Measurements from ENCODE around the gene NRG3.

DNA sequence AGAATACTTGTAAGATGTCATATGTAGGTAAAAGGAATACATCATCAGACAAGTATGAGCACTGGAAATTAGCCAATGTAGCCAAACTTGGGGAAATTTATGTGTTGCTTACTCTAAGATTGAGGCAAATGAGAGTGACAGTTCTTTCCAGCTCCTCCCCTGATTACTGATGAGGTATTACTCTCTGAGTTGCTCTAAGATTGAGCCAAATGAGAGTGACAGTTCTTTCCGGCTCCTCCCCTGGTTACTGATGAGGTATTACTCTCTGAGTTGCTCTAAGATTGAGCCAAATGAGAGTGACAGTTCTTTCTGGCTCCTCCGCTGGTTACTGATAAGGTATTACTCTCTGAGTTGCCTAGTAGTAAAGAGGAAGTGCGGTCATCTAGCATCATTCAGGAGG, 435.8 kb downstream of the NRG3 start:
- TF ChIP-seq, protein P1, sequence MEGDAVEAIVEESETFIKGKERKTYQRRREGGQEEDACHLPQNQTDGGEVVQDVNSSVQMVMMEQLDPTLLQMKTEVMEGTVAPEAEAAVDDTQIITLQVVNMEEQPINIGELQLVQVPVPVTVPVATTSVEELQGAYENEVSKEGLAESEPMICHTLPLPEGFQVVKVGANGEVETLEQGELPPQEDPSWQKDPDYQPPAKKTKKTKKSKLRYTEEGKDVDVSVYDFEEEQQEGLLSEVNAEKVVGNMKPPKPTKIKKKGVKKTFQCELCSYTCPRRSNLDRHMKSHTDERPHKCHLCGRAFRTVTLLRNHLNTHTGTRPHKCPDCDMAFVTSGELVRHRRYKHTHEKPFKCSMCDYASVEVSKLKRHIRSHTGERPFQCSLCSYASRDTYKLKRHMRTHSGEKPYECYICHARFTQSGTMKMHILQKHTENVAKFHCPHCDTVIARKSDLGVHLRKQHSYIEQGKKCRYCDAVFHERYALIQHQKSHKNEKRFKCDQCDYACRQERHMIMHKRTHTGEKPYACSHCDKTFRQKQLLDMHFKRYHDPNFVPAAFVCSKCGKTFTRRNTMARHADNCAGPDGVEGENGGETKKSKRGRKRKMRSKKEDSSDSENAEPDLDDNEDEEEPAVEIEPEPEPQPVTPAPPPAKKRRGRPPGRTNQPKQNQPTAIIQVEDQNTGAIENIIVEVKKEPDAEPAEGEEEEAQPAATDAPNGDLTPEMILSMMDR (conservative IDR thresholded peaks at IDR 0.05; ENCODE audit: low read length): no peak
- no peak for TF ChIP-seq EZH2phosphoT487 (IDR thresholded peaks at IDR 0.05; ENCODE audit: borderline replicate concordance, low read depth, low read length)
